GM23338 (cell line): ENCODE data around the gene RAD51B. TPM values are rescaled to one million over a fixed set of nuclear protein-coding genes. Genes with fewer than 3 reads are reported as not detected.

Experiments
- ATAC-seq: fragments of 200-7000 bp; cut with Tn5 transposase; 3 replicates; pipeline ENCODE4 v1.9.1; 2020
- DNase-seq: peaks from one replicate; pipeline ENCODE4 v3.0.0-alpha.2; 2015; ENCODE audit warnings: low spot score
- H2AFZ ChIP-seq: fragments of 200-600 bp; sonication (generic); 2 replicates; pipeline ENCODE4 v1.8.0; 2016; ENCODE audit warnings: antibody characterized with exemption, mild to moderate bottlenecking, moderate library complexity
- H3F3A ChIP-seq: fragments of 200-600 bp; sonication (generic); replicated peaks from 2 replicates; pipeline ENCODE4 v1.8.0; 2017; ENCODE audit warnings: antibody characterized with exemption, mixed run types, low read depth
- H3K27ac ChIP-seq: fragments of 200-600 bp; sonication (generic); 2 replicates; pipeline ENCODE4 v1.6.1; 2016; ENCODE audit warnings: low read depth
- H3K27me3 ChIP-seq: fragments of 200-600 bp; sonication (generic); 2 replicates; pipeline ENCODE4 v1.8.0; 2016; ENCODE audit warnings: mild to moderate bottlenecking, mixed run types, moderate library complexity; ENCODE audit not compliant: insufficient read depth
- H3K36me3 ChIP-seq: fragments of 200-600 bp; sonication (generic); 2 replicates; pipeline ENCODE4 v1.8.0; 2016; ENCODE audit warnings: mild to moderate bottlenecking; ENCODE audit not compliant: insufficient read depth
- H3K4me1 ChIP-seq: fragments of 200-600 bp; sonication (generic); 2 replicates; pipeline ENCODE4 v1.8.0; 2016; ENCODE audit warnings: mild to moderate bottlenecking, moderate library complexity; ENCODE audit not compliant: insufficient read depth
- H3K4me2 ChIP-seq: fragments of 200-600 bp; sonication (generic); 2 replicates; pipeline ENCODE4 v1.7.1; 2017; ENCODE audit warnings: mixed run types
- H3K4me3 ChIP-seq: fragments of 200-600 bp; sonication (generic); 2 replicates; pipeline ENCODE4 v1.6.1; 2016; ENCODE audit warnings: mixed run types
- H3K79me2 ChIP-seq: fragments of 200-600 bp; sonication (generic); replicated peaks from 2 replicates; pipeline ENCODE4 v1.8.0; 2017; ENCODE audit warnings: mild to moderate bottlenecking; ENCODE audit not compliant: insufficient read depth
- H3K9me2 ChIP-seq: fragments of 200-600 bp; sonication (generic); 2 replicates; pipeline ENCODE4 v1.8.0; 2017; ENCODE audit not compliant: insufficient read depth
- H4K20me1 ChIP-seq: fragments of 200-600 bp; sonication (generic); replicated peaks from 2 replicates; pipeline ENCODE4 v1.8.0; 2017; ENCODE audit warnings: mild to moderate bottlenecking; ENCODE audit not compliant: insufficient read depth
- H3K27ac Mint-ChIP-seq: 2 replicates; pipeline ENCODE4 v1.8.0; 2020; ENCODE audit warnings: inconsistent platforms, mild to moderate bottlenecking, moderate library complexity, mixed read lengths
- H3K27me3 Mint-ChIP-seq: 3 replicates; pipeline ENCODE4 v1.8.0; 2022; ENCODE audit warnings: low read depth, mild to moderate bottlenecking, moderate library complexity, mixed read lengths, inconsistent platforms; ENCODE audit not compliant: insufficient read depth, poor library complexity
- H3K36me3 Mint-ChIP-seq: 3 replicates; pipeline ENCODE4 v1.8.0; 2021; ENCODE audit warnings: low read depth, mild to moderate bottlenecking, inconsistent platforms, moderate library complexity, mixed read lengths
- H3K4me1 Mint-ChIP-seq: 3 replicates; pipeline ENCODE4 v1.8.0; 2020; ENCODE audit warnings: mild to moderate bottlenecking, inconsistent platforms, mixed read lengths
- H3K4me3 Mint-ChIP-seq: 3 replicates; pipeline ENCODE4 v1.8.0; 2021; ENCODE audit warnings: moderate library complexity, mild to moderate bottlenecking, inconsistent platforms, mixed read lengths
- H3K9me3 Mint-ChIP-seq: 3 replicates; pipeline ENCODE4 v1.8.0; 2020; ENCODE audit warnings: moderate library complexity, mild to moderate bottlenecking, inconsistent platforms, mixed read lengths
- CREB1 ChIP-seq: fragments of 250-450 bp; sonication (Bioruptor Pico); IDR thresholded peaks from 2 replicates; pipeline ENCODE4 v1.5.0; 2020; ENCODE audit warnings: low read depth, mild to moderate bottlenecking, moderate library complexity
- JUNB ChIP-seq: IDR thresholded peaks from one replicate; pipeline ENCODE4 v1.6.1; 2016; ENCODE audit warnings: antibody characterized with exemption; ENCODE audit not compliant: unreplicated experiment
- ZNF114 ChIP-seq: fragments of 250-450 bp; sonication (Bioruptor Pico); IDR thresholded peaks from 2 replicates; pipeline ENCODE4 v1.5.0; 2020; ENCODE audit warnings: mild to moderate bottlenecking, moderate library complexity
- ZNF331 ChIP-seq: fragments of 250-450 bp; sonication (Bioruptor Pico); IDR thresholded peaks from 2 replicates; pipeline ENCODE4 v1.5.0; 2020; ENCODE audit warnings: low read depth, mild to moderate bottlenecking, moderate library complexity
- polyA plus RNA-seq: library from polyadenylated mRNA; unstranded; fragments of >200 nt; fragmentation: Nextera tagmentation; extraction: Ambion mirVana; gene quantifications from 2 replicates; pipeline ENCODE4 v1.2.1, GENCODE V29; 2016
- total RNA-seq: library from RNA; depleted of rRNA; stranded (reverse); fragments of >200 nt; shearing (Covaris generic); gene quantifications from 2 replicates; pipeline ENCODE4 v1.2.3, GENCODE V29; 2014
- TF ChIP-seq, protein P1 (sequence below), 2 experiments: fragments of 200-600 bp in 1 of 2; sonication (generic) in 1 of 2; conservative IDR thresholded peaks; 2 replicates each; pipeline versions ENCODE4 v1.5.1 to v1.6.1; 2016 to 2017; ENCODE audit warnings: antibody characterized with exemption in 2 of 2, low read depth in 2 of 2, mild to moderate bottlenecking in 2 of 2, moderate library complexity in 1 of 2
- TF ChIP-seq, protein P2 (sequence below): IDR thresholded peaks from 2 replicates; pipeline ENCODE4 v1.6.1; 2016; ENCODE audit warnings: antibody characterized with exemption
- TF ChIP-seq, protein P3 (sequence below): IDR thresholded peaks from one replicate; pipeline ENCODE4 v1.6.1; 2018; ENCODE audit warnings: antibody characterized with exemption; ENCODE audit not compliant: unreplicated experiment
- TF ChIP-seq, protein P4 (sequence below): fragments of 250-450 bp; sonication (Bioruptor Pico); IDR thresholded peaks from 2 replicates; pipeline ENCODE4 v1.5.0; 2020; ENCODE audit warnings: mild to moderate bottlenecking, moderate library complexity

Gene RAD51B
- total and polyA plus RNA-seq, 2 experiments from 2014 or later: 15.7 to 29.1 TPM

DNA sequence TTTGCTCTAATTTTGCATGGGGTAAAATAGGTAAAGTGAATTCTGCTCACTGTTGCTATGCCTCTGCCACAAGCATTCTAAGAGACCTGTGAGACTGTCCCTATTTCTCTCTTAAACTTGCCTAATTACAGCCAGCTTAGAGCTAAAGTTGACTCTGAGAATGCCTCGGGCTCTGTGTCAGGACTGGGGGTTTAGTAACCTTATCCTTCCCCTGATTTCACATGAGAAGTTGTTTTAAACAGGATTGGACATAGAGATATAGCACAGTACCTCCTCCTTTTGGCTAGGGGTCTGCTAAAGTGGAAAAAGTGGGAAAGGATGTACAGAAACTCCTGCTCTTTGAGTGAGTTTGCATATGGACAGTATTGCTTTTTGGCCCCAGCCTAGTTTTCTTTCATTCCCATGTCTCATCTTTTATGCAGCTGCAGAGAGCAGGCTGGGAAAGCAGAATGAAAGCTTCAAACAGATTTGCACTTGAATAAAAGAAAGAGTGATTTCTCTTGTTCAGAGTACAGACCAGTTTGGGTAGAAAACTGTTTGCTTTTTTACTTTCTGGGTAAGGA, 122.0 kb downstream of the RAD51B start:
- Histone ChIP-seq H3K27ac (peak overlapping the region; percentile 76), H3F3A (no peaks in the 10 kb centered on the region), H2AFZ (no peak overlapping the region), H3K4me2 (peak overlapping the region; percentile 17), H3K4me3 (no peak overlapping the region), H3K79me2 (no peaks in the 10 kb centered on the region), H4K20me1 (no peaks in the 10 kb centered on the region), H3K9me2 (no peaks in the 10 kb centered on the region), H3K4me1 (peaks cover 51% of the 10 kb centered on the region), H3K36me3 (no peaks in the 10 kb centered on the region), H3K27me3 (no peaks in the 10 kb centered on the region)
- Mint-ChIP-seq H3K4me3 (no peak overlapping the region), H3K4me1 (peaks cover 59% of the 10 kb centered on the region), H3K9me3 (no peaks in the 10 kb centered on the region), H3K27ac (peak overlapping the region; percentile 66), H3K27me3 (no peaks in the 10 kb centered on the region), H3K36me3 (no peaks in the 10 kb centered on the region)
- DNase-seq (peak; percentile 32), ATAC-seq (peak; percentile 70)
- TF ChIP-seq, protein P1, sequence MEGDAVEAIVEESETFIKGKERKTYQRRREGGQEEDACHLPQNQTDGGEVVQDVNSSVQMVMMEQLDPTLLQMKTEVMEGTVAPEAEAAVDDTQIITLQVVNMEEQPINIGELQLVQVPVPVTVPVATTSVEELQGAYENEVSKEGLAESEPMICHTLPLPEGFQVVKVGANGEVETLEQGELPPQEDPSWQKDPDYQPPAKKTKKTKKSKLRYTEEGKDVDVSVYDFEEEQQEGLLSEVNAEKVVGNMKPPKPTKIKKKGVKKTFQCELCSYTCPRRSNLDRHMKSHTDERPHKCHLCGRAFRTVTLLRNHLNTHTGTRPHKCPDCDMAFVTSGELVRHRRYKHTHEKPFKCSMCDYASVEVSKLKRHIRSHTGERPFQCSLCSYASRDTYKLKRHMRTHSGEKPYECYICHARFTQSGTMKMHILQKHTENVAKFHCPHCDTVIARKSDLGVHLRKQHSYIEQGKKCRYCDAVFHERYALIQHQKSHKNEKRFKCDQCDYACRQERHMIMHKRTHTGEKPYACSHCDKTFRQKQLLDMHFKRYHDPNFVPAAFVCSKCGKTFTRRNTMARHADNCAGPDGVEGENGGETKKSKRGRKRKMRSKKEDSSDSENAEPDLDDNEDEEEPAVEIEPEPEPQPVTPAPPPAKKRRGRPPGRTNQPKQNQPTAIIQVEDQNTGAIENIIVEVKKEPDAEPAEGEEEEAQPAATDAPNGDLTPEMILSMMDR (conservative IDR thresholded peaks at IDR 0.05; ENCODE audit: low read depth in 2 of 2): no peak
- TF ChIP-seq, protein P2, sequence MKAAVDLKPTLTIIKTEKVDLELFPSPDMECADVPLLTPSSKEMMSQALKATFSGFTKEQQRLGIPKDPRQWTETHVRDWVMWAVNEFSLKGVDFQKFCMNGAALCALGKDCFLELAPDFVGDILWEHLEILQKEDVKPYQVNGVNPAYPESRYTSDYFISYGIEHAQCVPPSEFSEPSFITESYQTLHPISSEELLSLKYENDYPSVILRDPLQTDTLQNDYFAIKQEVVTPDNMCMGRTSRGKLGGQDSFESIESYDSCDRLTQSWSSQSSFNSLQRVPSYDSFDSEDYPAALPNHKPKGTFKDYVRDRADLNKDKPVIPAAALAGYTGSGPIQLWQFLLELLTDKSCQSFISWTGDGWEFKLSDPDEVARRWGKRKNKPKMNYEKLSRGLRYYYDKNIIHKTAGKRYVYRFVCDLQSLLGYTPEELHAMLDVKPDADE: no peak
- TF ChIP-seq, protein P3, sequence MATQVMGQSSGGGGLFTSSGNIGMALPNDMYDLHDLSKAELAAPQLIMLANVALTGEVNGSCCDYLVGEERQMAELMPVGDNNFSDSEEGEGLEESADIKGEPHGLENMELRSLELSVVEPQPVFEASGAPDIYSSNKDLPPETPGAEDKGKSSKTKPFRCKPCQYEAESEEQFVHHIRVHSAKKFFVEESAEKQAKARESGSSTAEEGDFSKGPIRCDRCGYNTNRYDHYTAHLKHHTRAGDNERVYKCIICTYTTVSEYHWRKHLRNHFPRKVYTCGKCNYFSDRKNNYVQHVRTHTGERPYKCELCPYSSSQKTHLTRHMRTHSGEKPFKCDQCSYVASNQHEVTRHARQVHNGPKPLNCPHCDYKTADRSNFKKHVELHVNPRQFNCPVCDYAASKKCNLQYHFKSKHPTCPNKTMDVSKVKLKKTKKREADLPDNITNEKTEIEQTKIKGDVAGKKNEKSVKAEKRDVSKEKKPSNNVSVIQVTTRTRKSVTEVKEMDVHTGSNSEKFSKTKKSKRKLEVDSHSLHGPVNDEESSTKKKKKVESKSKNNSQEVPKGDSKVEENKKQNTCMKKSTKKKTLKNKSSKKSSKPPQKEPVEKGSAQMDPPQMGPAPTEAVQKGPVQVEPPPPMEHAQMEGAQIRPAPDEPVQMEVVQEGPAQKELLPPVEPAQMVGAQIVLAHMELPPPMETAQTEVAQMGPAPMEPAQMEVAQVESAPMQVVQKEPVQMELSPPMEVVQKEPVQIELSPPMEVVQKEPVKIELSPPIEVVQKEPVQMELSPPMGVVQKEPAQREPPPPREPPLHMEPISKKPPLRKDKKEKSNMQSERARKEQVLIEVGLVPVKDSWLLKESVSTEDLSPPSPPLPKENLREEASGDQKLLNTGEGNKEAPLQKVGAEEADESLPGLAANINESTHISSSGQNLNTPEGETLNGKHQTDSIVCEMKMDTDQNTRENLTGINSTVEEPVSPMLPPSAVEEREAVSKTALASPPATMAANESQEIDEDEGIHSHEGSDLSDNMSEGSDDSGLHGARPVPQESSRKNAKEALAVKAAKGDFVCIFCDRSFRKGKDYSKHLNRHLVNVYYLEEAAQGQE: no peak
- no peak for TF ChIP-seq JUNB

DNA sequence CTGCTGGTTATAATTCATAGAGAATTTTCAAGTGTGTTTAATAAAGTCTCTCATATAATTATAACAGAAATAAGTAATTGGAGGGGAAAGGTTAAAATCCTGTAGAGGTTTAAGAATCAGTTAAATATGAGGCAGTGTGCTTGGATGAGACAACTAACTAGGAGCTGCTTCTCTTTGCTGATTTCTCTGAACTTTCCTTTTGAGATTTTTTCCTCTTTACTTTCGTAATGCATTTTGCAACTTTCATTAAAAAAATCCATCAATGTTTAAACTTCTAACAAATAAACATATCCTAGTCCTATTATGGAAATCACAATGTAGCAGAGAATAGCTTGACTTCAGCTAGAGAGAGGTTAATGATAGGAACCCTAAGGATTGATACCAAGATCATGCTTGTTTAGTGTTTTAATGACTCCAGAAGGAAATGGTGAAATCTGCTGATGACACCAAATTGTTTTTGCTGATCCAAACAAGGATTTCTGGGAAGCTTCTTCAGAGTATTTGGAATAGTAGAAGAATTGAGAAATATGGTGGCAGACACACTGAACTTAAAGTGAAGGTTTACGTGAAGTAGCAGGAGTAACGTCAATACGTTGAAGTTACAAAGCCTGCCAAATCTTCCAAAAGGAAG, 122.6 kb downstream of the RAD51B start:
- no peaks in the 10 kb centered on the region for H3K36me3 Mint-ChIP-seq
- DNase-seq (no peak), ATAC-seq (no peak)
- no peak overlapping the region for H2AFZ ChIP-seq
- H3K79me2 ChIP-seq: no peaks in the 10 kb centered on the region
- peaks cover 47% of the 10 kb centered on the region for H3K4me1 ChIP-seq
- H3K9me2 ChIP-seq: no peaks in the 10 kb centered on the region
- no peaks in the 10 kb centered on the region for H3K27me3 Mint-ChIP-seq
- H3K4me3 ChIP-seq: no peak overlapping the region
- H3K4me2 ChIP-seq: peak overlapping the region; percentile 17; the same call in 1 of the 2 replicates
- H3K36me3 ChIP-seq: no peaks in the 10 kb centered on the region
- H3K27ac ChIP-seq: peak overlapping the region; percentile 76; the same call in 1 of the 2 replicates
- no peaks in the 10 kb centered on the region for H3F3A ChIP-seq
- H3K27ac Mint-ChIP-seq: peak overlapping the region; percentile 66
- peaks cover 58% of the 10 kb centered on the region for H3K4me1 Mint-ChIP-seq
- H3K4me3 Mint-ChIP-seq: no peak overlapping the region
- no peaks in the 10 kb centered on the region for H3K27me3 ChIP-seq
- H4K20me1 ChIP-seq: no peaks in the 10 kb centered on the region
- H3K9me3 Mint-ChIP-seq: no peaks in the 10 kb centered on the region
- TF ChIP-seq, protein P4, sequence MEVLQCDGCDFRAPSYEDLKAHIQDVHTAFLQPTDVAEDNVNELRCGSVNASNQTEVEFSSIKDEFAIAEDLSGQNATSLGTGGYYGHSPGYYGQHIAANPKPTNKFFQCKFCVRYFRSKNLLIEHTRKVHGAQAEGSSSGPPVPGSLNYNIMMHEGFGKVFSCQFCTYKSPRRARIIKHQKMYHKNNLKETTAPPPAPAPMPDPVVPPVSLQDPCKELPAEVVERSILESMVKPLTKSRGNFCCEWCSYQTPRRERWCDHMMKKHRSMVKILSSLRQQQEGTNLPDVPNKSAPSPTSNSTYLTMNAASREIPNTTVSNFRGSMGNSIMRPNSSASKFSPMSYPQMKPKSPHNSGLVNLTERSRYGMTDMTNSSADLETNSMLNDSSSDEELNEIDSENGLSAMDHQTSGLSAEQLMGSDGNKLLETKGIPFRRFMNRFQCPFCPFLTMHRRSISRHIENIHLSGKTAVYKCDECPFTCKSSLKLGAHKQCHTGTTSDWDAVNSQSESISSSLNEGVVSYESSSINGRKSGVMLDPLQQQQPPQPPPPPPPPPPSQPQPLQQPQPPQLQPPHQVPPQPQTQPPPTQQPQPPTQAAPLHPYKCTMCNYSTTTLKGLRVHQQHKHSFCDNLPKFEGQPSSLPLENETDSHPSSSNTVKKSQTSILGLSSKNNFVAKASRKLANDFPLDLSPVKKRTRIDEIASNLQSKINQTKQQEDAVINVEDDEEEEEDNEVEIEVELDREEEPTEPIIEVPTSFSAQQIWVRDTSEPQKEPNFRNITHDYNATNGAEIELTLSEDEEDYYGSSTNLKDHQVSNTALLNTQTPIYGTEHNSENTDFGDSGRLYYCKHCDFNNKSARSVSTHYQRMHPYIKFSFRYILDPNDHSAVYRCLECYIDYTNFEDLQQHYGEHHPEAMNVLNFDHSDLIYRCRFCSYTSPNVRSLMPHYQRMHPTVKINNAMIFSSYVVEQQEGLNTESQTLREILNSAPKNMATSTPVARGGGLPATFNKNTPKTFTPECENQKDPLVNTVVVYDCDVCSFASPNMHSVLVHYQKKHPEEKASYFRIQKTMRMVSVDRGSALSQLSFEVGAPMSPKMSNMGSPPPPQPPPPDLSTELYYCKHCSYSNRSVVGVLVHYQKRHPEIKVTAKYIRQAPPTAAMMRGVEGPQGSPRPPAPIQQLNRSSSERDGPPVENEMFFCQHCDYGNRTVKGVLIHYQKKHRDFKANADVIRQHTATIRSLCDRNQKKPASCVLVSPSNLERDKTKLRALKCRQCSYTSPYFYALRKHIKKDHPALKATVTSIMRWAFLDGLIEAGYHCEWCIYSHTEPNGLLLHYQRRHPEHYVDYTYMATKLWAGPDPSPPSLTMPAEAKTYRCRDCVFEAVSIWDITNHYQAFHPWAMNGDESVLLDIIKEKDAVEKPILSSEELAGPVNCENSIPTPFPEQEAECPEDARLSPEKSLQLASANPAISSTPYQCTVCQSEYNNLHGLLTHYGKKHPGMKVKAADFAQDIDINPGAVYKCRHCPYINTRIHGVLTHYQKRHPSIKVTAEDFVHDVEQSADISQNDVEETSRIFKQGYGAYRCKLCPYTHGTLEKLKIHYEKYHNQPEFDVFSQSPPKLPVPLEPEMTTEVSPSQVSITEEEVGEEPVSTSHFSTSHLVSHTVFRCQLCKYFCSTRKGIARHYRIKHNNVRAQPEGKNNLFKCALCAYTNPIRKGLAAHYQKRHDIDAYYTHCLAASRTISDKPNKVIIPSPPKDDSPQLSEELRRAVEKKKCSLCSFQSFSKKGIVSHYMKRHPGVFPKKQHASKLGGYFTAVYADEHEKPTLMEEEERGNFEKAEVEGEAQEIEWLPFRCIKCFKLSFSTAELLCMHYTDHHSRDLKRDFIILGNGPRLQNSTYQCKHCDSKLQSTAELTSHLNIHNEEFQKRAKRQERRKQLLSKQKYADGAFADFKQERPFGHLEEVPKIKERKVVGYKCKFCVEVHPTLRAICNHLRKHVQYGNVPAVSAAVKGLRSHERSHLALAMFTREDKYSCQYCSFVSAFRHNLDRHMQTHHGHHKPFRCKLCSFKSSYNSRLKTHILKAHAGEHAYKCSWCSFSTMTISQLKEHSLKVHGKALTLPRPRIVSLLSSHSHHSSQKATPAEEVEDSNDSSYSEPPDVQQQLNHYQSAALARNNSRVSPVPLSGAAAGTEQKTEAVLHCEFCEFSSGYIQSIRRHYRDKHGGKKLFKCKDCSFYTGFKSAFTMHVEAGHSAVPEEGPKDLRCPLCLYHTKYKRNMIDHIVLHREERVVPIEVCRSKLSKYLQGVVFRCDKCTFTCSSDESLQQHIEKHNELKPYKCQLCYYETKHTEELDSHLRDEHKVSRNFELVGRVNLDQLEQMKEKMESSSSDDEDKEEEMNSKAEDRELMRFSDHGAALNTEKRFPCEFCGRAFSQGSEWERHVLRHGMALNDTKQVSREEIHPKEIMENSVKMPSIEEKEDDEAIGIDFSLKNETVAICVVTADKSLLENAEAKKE (CRISPR knock-in tag): no peak
- no peak for TF ChIP-seq CREB1 (CRISPR knock-in tag)
- no peak for TF ChIP-seq ZNF114
- TF ChIP-seq ZNF331: no peak
